ENCODE results near the gene PRSS22.

Gene PRSS22

DNA sequence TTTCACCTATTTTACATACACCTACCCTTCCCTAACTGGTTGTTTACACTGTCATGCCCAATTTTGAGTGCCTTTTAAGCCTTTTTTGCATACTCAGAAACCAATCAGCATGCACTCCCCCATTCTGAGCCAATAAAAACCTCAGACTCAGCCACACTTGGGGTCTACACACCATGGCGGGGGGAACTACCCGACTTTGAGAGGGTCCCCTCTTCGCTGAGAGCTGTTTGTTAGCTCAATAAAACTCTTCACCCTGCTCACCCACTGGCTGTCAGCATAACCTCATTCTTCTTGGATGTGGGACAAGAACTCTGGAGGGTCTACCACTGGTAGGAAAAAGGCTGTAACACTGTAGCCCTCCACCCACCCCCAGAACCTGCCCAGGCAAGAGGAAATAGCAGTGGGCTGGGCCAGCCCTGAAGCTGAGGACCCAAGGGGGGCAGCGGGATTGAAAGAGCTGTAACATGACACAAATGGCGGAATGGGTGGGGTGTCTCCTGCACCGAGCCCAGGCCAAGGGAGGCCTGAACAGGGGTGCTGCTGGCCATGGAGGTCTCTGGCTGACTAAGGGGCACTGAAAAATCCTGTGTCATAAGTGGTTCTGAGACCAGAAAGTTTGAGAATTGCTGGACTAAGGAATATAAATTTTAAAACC lies 22.0 kb upstream of the PRSS22 start:
- no peak for DNase-seq

DNA sequence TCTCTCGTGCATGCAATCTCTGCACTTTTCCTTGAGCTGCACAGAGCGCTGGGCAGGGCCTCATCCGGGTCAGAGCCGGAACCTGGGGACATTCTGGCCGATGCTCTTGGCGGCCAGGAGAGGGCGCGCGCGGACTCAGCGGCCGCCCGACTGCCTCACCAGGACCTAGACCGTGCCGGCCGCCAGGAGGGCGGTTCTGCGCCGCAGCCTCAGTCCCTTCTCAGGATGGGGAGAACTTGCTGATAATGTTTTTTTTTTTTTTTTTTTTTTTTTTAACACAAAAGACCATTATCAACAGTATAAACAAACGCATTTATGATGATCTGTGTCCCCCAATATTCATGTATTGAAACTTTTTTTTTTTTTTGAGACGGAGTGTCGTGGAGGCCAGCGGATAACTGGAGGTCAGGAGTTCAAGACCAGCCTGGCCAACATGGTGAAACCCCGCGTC lies 17.0 kb upstream of the PRSS22 start:
- DNase-seq, result peak; percentile 67 to 69

DNA sequence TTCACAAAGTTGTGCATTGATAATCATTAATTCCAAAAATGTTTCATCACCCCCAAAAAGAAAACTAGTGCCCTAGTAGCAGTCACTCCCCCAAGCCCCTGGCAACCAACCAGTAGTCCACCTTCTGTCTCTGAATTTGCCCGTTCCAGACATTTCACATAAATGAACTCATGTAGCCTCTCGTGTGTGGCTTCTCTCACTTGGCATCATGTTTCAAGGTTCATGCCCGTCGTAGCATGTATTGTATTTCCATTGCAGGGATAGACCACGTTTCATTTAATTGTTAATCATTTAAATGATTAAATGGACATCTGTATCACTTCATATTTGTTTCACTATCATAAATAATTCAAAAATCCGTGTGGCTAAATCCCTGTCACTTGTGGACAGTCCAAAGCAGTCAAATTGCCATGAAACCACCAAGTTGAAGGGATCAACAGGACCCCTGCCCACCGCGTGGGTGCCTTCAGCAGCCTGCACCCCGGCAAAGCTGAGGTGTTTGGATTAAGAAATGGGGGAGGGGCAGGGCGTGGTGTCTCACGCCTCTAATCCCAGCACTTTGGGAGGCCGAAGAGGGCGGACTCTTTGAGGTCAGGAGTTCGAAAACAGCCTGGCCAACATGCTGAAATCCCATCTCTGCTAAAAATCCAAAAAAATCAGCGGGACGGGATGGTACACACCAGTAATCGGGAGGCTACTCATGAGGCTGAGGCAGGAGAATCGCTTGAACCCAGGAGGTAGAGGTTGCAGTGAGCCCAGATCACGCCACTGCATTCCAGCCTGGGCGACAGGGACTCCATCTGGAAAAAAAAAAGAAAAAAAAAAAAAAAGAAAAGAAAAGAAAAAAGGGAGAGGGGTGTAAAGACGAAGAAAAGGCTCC lies 16.3 kb upstream of the PRSS22 start:
- DNase-seq, result no peak

DNA sequence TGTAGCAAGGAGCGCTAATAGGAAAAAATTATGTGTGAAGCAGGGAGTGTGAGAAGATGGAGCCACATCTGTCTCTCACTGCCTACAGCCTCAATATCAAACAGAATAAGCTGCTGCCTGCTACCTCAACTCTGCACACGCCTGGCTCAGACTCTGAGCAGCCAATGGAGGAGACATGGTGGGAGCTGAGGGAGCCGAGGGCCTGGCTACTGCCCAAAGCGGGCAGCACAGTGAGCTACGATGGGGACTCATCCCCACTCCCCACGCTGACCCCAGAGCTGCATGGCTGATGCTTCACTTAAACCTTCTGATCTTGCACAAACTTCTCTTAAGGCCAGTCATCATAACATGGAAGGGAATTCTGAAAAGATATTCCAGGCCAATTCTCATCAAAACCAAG lies 14.0 kb upstream of the PRSS22 start:
- DNase-seq, result no peak

DNA sequence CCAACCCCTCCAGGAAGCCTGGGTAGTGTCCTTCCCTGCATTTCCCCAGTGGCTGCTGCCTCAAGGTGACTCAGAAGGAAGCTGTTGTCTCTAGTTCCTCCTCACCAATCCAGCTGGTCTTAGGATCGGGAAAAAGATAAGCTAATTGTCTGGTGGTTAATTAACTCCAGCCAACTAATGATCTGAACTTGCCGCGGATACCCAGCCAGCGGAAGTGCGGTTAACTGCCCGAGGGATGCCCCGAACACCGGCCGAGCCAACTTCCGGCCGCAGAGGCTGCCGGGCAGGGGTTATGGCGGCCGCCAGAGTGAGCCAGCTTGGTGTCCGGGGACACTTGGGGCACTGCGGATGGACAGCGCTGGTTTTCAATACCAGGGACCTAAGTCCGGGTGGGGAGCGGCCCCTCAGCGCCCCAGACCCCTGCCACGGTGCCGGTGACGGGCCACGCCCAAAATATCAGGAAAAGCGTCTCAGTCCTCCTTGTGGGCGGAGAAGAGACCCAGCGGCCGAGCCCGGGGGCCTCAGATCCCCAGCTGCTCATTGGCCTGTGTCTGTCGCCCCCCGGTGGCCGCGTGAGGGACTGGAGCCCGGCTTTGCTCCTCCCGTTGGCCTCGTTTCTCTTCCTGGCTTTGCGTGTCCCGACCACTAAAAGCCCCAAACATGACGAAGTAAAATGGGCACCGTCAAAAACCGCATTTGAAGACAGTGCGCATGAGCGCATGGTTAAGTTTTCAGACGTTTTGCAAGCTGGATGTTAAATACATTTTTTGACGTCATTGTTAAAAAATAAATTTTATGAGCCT lies 10.2 kb upstream of the PRSS22 start:
- DNase-seq, result peak; percentile 85 to 89

DNA sequence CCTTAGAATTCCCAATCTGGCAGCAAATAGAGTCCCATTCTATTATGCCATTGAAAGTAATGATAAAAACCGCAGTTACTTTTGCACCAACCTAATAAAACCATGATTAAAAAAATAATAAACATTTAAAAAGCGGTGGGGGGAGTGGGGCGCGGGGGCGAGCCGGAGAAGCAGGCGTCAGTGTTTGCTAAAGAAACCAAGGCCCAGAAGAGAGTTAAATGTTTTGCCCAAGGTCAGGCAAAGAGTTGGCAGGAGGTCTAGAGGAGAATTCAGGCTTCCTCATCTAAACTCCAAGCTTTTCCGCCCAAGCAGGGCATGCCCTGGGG lies 9.7 kb upstream of the PRSS22 start:
- DNase-seq, result no peak

DNA sequence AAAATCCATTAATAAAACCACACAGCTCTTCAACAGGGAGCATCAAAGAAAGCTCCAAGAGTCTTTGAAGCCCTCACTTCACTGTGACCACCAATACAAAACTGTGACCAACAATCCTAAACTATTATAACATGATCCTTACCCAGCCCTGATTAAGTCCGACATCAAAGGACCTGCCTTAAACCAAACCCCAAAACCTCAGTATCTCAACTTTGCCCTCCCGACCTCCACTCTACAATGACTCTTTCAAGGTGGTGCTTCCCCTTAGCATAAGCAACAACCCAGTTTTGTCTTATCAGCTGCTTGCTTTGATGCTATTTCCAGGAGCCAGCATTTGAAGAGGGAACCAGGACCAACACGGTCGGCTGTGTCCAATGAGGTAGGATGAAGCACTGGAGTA lies 8.5 kb upstream of the PRSS22 start:
- no peak for DNase-seq

DNA sequence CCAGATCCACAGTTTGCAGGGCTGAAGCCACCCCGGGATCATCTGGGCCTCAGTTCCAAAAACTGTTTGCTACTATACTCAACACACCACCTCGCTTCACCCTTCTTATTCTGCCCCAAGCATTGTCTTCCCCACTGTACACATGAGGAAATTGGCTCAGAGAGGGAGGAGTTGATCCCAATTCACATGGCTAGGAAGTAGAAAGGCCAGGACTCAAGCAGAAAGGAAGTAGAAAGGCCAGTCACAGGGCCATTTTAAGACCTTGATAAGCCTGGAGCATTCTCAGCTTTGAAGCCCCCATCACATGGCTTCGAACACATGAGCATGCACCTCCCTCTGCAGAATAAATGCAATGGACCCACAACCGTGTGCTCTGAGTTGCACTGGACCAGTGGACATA lies 7.7 kb upstream of the PRSS22 start:
- no peak for DNase-seq

DNA sequence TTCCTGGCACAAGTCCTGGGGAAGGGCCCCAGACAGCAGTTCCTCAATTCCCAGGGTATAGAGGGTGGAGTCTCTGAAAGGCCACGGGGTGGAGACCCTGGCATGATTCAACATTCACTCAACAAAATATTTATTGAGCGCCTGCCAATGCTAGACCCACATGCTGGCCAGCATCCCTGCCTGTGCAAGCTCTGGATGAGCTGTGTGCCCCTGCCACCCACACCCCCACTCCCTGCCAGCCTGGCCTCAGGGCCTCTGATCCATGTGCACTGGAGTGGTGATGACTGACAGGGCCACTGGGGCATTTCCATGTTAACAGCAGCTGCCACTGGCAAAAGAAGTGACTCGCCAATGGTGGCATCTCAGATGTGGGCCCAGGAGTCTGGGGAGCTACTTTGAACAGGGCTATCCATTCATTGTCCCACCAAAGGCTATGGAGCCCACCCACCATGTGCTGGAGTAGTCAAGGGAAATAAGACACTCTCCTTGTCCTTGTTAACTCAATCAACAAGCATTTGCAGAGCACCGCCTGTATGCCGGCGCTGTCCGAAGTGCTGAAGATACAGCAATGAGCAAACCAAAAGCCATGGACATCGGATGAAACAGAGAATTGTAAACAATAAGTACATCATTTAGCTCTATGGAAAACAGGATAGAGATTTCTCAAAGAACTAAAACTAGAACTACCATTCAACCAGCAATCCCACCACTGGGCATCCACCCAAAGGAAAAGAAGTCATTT lies 3.0 kb upstream of the PRSS22 start:
- peak; percentile 2 to 11 for DNase-seq

DNA sequence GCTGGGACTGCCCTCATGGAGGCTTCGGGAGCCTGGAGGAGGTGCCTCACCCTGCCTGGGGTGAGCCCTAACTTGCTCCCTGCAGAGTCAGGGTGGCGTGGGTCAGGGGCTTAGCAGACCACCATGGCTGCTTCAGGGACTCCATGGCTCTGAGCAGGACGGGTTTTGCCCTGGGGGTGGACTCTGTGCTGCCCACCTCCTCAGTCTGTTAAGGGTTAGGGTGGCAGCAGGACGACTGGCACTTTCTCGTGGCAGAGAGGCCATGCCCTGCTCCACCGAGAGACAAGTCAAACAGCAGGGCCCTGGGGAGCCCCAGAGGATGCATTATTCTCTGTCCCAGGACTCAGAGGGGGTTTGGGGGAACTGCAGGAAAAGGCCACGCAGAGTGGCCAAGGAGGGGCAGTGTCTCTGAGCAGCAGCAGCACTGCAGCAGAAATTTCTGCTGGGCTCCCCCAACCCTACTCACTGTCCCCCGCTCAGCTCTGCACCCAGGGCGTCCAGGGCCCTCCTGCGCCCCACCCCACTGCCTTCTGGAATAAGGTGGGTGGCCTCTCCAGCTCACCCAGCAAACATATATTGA lies 1.8 kb upstream of the PRSS22 start:
- DNase-seq, result no peak

DNA sequence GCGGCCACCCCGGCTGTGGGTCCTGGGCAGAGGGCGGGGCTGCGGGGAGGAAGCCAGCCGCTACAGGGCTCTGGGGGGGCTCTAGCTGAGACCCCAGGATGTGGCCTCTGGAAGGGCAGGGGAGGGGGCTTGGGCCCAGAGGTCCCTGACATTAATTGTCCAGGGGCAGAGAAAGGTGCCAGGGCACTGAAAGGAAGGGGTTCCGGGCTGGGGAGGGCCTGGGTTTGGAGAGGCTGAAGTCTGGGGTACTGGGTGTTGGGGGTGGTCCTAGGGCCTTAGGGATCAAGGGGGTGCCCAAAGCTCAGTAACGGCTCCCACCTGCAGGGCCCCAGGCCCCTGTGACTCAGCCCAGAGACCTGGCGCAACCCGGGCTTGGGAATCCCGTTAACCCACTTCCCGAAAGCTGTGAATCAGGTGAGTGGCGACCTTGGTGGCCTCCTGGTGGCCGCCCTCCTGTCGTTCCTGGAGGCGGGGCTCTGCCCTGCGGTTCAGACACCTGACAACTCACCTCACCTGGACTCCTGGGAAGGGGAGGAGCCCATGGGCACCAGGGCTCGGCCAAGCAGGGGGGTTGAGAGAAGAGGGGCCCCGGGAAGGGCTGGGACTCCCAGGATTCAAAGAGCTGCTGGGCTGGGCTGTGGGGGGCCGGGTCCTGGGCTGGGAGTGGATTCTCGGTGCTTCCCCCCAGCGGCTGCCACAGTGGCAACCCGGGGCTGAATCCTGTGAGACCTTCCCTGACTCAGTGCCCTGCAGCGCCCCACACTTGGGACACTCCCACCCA lies 465 bp upstream of the PRSS22 start:
- DNase-seq, result no peak

DNA sequence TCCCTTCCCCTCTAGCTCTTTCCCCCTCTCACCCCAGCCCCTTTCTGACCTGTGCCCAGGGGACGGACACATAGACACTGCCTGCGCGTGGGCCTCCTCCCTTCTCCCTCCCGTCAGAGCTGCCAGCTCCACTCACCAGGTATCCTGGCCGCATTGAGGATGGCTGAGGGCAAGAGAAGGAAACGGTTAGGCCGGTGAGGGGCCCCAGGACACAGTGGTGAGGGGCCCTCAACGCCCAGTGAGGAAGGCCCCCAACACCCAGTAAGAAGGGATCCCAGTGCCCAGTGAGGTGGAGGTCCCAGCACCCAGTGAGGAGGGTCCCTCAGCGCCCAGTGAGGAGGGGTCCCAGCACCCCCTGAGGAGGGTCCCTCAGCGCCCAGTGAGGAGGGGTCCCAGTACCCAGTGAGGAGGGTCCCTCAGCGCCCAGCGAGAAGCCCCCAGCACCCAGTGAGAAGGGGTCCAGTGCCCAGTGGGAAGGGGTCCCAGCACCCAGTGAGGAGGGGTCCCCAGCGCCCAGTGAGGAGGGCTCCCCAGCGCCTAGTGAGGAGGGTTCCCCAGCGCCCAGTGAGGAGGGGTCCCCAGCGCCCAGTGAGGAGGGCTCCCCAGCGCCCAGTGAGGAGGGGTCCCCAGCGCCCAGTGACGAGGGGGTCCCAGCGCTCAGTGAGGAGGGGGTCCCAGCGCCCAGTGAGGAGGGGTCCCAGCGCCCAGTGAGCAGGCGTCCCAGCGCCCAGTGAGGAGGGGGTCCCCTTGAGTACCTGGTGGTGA lies 1.1 kb downstream of the PRSS22 start:
- no peak for DNase-seq

DNA sequence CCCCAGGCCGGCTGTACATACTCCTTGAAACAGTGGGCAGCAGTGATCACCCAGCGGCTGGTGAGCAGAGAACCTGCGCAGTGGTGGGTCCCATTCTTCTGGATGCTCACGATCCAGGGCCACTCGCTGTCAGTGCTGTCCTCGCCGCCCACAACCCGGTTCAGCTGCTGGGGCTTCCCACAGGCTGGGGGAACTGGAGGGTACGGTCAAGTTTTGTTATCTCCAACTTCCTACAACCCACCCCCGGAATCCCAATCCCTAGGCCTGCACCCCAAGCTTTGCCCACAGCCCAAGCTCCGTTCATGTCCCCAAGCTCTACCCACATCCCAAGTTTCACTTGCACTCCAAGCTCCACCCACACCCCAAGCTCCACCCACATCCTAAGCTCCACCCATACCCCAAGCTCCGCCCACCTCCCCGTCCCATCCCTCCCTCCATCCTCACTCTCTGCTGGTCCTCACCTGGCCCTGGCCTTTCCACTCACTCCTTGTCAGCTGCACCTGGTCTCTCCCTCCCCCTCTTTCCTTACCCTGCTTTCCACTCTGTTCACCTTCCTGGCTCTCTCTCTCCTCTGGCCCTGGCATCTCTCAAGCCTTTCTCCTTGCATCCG lies 1.8 kb downstream of the PRSS22 start:
- DNase-seq, result no peak

DNA sequence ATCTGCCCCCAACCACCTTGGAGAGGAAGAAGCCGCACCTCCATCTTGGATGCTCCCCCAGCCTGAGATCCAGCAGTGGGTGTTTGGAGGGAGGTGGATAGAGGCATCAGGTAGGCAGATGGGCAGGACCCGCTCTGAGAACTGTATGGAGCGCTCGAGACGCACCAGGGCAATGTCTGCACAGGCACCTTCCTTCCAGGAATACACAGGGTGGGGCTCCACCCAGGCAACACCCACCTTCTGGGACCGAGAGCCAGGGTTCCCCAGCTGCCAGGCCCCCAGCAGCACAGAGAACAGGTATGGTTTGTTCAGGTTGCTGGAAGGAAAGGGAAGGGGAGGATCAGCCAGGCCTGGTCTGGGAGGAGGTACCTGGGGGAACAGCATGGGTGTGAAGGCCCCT lies 2.4 kb downstream of the PRSS22 start:
- DNase-seq, result no peak

DNA sequence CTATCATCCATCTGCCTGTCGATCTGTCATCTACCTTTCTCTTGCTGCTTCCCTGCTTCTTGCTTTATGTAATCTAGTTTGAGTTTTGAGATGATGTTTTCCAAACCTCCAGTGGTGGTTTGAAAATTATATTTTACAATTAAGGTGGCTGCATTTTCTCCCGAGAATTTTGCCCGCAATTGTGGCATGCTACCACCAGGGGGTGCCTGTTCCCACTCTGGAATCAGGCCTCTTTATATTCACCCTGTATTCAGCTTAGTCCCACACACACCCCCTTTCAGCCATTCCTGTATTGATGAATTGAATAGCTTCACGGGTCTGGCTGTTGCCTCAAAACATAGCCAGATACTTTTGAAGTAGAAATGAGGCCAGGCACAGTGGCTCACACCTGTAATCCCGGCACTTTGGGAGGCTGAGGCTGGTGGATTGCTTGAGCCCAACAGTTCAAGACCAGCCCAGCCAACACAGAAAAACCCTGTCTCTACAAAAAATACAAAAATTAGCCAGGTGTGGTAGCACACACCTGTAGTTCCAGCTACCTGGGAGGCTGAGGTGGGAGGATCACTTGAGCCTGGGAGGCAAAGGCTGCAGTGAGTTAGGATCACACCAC lies 3.2 kb downstream of the PRSS22 start:
- DNase-seq, result peak; percentile 15 to 37

DNA sequence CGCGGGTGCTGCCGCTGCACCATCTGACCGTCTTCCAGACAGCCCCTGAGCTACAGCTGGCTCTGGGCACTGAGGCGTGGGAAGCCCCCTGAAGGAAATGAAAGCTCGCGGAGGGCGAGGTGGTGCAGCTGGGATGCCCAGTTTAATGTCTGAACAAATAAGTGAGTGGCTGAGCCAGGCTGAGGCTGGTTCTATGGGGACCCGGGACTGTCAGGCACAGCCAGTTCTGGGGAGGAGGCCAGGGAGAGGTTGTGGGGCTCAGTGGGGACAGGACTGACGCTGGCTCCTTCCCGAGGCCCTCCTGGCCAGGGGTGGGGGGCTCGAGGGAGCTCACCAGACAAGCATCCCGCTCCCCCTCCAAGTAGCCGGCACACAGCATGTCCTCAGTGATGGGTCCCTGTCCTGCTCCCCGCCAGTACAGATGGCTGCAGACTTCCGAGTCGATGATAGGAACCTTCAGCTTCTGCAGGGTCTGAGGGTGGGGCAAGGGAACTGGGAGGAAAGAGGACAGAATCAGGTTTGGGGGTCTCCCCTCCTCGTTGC lies 4.4 kb downstream of the PRSS22 start:
- no peak for DNase-seq

DNA sequence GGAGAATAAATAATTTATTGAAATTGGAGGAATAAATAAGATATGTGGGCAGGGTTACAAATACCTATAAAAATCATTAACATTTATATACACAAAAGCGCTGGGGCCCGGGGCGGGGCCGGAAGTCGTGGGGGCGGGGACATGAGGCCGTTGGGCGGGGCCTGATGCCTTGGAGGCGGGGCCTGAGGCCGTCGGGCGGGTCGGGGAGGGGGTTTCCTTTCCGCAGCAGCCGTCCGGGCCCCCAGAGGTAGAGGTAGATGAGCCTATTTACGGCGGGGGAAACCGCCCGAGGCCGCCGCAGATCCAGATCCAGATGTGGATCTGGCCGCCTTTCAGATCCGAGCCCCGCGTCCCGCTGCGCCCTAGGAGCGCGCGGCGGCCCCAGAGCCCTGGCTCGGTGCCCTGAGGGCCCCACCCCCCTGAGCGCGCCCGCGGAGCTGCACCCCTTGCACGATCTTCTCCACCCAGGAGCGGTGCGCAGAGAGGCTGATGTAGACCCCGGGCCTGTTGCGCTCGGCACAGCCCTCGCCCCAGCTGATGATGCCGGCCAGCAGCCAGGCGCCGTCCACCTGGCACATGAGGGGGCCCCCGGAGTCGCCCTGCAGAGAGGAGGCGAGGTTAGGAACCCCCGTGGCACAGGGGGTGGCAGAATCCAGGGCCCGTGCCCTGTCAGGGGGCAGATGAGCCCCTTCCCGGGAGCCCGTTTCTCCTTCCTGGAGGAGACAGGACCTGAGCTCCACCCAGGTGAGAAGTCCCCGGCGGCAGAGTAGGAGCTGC lies 5.1 kb downstream of the PRSS22 start:
- no peak for DNase-seq

DNA sequence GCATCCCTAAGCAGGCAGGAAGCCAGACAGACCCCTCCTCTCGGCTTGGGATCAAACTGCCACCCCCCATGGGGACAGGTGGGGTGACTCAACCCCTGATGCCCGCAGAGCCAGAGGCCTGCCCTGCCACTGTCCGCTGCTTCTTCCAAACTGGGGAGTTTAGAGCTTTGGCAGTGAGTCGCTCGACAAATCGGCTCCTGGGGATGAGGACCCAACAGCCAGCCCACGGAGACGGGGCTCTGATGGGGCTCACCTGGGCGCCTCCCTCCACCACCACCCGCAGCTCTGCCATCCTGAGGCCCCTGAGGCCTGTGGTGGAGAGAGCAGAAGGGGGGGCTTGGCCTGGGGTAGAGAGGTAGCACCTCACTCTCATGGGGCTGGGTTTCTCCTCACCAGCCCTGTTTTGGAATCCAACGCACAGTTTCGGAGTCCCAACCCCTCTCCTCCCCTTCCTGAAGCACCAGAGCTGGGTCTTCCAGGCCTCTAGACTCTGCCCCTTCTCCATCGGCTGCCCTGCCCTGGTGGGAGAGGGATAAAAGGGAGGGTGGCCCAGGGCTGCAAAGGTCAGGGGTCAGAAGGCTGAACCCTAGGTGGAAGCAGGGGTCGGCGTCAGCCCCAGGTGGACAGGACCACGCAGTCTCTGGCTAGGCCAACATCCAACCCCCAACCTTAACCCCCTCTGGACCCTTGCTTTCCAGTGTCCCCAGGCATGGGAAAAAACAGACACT lies 5.8 kb downstream of the PRSS22 start:
- no peak for DNase-seq
